ENCODE results near the gene ARHGEF10L. TPM values are rescaled to one million over a fixed set of nuclear protein-coding genes. Genes with fewer than 3 reads are reported as not detected.
A peak's percentile ranks its signal among the peaks of the same experiment; 100 is the strongest.

Gene ARHGEF10L
- total RNA-seq, 1 donor from 2014 or later: 59.9 TPM

DNA sequence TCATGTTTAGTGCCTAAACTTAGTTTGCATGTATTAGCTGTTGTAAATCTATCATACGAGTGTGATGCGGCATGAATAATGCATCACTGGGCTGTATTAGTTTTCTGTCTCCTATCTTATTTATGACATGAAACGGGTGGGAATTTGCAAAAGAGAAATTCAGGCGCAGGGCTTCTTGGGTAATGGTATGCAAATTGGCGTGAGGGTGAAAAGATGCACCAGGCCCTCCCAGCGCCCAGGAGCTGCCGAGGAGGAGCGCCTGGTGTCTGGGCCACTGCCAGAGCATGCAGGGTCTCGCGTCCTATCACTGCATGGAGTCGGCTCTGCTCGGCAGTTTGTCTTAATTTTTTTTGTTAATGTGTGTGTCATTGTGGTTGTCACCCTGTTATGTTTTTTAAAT lies 132.7 kb downstream of the ARHGEF10L start:
- no peak for DNase-seq (ENCODE audit: missing footprints)

DNA sequence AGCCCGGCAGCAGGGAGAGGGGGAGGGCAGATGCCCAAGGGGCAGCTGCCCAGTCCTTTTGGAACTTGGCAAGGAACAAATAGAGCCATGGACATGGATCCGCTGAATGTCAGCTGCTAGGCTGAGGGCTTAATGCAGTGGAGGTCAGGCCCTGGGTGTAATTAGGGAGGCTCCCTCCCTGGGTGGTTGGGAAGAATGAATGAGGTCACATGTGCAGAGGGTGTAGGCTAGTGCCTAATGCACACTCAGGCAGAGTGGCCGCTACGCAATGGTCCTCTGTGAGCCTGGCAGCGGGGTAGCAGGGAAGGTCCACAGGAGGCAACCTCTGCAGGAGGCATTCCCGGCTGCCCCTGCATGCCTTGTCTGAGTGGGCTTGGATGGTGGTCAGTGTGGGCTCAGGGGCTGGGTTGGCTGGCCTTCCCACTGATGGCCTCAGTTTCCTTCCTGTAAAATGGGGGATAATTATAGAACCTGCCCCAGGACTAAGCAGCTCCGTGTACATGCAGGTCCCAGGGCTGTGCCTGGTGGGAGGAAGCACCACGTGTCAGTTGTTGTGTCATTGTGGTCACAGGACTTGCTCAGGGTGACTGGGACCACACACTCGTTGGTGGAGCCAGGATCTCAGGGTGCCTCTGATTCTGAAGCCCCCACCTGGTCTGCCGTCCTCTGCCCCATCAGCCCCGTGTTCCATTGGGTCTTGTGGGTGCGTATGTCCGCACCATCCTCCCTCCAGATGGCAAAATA lies 134.0 kb downstream of the ARHGEF10L start:
- peak; percentile 40 for ATAC-seq
- intact Hi-C loops (cut with DNase I): no loop called here
- DNase-seq (ENCODE audit: missing footprints): peak; percentile 62

More for the DNA sequence above, 132.7 kb downstream of the ARHGEF10L start:
- intact Hi-C loops (cut with DNase I): no loop called here
- no peak for ATAC-seq

DNA sequence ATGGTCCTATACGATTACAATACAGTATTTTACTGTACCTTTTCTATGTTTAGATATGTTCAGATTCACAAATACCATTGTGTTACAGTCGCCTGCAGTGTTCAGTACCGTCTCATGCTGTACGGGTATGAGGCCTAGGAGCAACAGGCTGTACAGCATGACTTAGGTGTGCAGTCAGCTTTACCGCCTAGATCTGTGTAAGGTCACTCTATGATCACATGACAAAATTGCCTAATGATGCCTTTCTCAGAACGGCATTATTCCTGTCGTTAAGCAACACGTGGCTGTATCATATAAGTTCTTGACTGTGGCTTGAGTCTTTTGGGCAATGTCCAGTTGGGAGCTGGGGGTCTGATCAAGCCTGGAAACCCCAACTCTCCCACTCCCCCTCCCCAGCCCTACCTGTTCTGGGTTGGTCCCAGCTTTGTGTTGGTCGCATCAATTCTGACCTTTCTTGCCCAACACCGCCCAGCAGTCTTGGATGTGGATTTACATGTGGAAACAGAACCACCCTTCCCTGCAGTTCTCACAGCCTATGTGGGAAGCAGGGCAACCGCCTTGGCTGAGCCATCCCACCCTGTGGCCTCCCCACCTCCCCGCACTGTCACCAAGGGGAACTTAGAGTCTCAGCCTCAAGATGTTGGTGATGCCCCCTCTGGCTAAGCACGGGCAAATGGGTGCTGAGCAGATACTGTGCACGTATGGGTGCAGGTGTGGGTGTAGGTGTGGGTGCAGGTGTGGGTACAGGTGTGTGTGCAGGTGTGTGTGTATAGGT lies 135.4 kb downstream of the ARHGEF10L start:
- DNase-seq (ENCODE audit: missing footprints): no peak
- no peak for ATAC-seq
- intact Hi-C loops (cut with DNase I): no loop called here

DNA sequence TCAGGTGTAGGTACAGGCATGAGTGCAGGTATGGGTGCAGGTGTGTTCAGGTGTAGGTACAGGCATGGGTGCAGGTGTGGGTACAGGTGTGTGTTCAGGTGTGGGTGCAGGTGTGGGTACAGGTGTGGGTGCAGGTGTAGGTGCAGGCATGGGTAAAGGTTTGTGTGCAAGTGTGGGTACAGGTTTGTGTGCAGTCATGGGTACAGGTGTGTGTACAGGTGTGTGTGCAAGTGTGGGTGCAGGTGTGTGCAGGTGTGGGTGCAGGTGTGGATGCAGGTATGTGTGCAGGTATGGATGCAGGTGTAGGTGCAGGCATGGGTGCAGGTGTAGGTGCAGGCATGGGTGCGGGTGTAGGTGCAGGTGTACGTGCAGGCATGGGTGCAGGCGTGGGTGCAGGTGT lies 136.2 kb downstream of the ARHGEF10L start:
- ATAC-seq (no peak), DNase-seq (ENCODE audit: missing footprints) (no peak)
- intact Hi-C loops (cut with DNase I): no loop called here

DNA sequence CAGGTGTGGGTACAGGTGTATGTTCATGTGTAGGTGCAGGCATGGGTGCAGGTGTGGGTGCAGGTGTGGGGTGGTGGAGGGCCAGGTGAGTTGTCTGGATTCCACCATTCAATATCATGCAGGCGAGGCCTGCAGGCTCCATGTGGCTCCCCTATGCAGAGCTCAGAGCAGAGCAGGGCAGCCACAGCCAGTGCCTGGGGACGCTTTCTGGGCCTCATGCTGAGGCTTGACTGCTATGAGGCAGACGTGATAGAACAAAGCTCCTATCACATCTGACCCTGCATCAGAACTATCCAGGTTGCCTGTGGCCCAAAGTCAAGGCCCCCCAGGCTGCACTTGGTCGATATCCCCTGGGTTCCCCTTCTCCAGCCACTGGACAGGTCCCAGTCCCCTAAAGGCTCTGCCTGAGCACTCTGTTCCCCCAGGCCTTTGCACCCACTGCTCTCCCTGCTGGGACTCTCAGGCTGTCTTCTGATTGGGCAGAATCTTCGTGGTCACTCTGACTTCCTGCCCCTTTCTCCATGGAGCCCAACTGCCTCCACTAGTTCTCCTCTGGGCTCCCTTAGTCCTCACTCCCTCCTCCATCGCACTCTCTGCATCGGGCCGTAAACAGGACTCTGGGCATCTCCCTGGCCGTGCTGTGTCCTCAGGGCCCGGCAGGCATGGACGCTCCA lies 137.0 kb downstream of the ARHGEF10L start:
- ATAC-seq (no peak), DNase-seq (ENCODE audit: missing footprints) (no peak)
- intact Hi-C loops (cut with DNase I): no loop called here

DNA sequence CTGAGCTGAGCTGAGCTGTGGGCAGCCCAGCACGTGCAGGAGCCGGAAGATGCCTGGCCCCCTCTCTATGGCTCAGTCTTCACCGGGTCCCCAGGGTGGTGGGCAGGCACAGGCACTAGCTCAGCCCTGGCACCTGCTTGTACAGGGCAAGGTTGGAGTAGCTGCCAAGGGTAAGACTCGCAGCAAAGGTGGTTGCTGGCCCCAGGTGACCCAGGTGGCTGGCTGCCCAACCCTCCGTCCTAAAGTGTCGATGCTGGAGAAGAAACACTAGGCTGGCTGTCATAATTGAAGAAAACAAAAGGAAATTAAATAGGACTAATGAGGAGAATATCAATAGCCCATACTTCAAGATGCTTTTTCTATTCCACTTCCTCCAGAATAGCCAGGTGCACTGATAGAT lies 138.5 kb downstream of the ARHGEF10L start:
- ATAC-seq (no peak), DNase-seq (ENCODE audit: missing footprints) (no peak)
- intact Hi-C loops (cut with DNase I): no loop called here

DNA sequence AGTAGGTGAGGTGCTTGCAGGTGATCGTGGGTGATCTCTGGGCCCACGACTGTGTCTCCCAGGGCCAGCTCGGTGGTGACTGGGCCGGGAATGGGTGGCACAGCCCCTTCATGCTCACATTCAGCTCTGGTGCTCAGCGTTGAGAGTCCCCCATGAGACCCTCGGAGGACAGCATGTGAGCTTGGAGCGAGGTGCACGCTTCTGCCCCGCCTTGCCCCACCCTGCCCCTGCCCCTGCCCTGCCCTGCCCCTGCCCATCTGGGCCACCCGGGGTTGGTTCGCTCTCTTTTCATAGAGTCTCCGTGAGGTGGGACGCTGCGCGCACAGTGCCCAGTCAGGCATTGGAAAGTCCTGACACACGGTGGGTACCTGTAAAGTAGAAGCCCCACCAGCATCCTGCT lies 140.4 kb downstream of the ARHGEF10L start:
- DNase-seq (ENCODE audit: missing footprints): no peak
- intact Hi-C loops (cut with DNase I): no loop called here
- no peak for ATAC-seq

DNA sequence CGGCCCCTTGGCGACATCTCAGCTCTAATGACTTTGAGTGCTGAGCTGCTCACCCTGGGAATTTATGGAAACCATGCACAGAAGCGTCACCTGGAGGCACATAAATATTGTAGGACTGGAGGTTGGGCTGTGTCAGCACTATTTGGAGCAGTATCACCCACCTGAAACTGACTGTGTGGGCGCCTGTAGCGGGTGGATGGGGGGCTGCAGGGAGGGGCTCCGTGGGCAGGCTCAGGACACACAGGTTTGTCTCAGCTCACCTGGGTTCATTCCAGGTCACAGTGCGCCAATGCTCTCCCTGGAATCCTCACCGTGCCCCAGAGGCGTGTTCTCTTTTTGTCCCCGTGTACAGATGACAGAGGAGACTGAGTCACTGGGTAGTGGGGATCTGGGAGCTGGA lies 140.8 kb downstream of the ARHGEF10L start:
- DNase-seq (ENCODE audit: missing footprints) (no peak), ATAC-seq (no peak)
- intact Hi-C loops (cut with DNase I): no loop called here

DNA sequence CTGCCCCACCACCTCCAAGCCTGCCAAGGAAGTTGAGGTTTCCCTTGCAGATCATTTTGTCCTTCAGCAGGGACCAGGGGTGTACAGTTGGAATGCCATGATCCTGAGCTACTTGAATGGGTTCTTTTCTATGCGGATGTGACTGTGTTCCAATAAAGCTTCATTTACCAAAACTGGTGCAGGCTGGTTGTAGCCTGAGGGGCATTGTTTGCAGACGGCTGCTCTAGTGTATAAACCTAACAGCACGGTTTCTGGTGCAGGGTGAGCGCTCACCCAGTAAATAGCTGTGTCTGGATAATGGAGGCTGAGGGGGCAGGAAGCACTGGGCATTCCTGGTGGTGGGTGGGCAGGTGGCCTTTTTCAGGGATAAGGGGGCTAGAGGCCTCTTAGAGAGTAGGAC lies 142.9 kb downstream of the ARHGEF10L start:
- DNase-seq (ENCODE audit: missing footprints) (no peak), ATAC-seq (no peak)
- intact Hi-C loops (cut with DNase I): no loop called here

DNA sequence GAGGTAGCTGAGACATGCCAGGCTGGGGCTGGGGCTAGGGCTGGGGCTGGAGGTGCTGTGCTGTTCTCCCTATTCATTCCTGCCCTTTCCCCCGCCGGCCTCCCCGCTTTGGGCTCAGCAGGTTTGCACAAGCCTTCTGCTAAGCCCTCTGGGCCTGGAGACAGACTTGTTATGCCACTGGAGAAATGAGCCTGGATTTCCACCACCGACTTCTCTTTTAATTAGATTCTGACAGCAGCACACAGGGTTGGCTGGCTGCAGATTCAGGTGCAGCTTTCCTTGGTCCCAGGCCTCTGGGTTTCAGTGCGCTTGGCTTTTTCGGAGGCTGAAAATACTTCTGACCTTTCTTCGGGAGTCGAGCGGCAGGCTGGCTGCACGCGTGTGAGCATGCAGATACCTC lies 144.1 kb downstream of the ARHGEF10L start:
- intact Hi-C loops (cut with DNase I): no loop called here
- ATAC-seq (no peak), DNase-seq (ENCODE audit: missing footprints) (no peak)

DNA sequence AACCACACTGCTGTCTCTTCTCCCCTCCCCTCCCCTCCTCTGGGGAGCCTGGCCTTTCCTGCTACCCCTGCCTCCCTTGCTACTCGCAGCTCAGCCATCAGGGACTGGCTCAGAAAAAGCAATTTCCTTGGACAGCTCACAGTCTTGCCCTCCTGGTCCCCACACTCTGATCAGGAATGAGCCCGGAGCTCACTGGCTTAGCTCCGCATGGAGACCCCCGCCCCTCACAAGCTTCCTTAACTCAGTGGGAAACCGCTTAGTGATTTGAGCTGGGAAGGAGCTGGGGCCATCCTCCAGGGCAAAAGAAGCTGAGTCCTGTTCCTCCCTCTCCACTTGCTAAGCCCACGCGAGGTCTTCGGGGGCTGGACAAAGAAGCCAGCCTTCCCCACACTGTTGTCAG lies 145.3 kb downstream of the ARHGEF10L start:
- DNase-seq (ENCODE audit: missing footprints) (no peak), ATAC-seq (no peak)
- intact Hi-C loops (cut with DNase I): no loop called here

DNA sequence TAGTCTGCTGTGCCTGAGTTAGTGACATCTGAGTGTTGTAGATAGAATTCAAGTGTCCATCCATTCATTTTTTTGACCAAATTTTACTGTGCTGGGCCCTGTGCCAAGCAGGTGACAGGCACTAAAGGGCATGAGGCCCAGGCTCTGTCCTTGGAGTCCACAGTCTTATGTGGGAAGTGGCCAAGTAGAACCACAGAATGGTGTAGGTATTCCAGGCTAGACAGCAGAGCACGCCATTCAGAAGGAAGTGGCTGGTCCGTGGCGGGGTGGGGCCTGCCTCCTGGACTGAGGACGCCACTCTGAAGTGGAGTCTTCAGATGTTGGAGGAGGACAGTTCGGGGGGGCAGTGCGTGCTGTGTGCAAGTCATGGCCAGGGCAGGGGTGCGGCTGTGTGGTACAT lies 146.8 kb downstream of the ARHGEF10L start:
- no peak for ATAC-seq
- intact Hi-C loops (cut with DNase I): no loop called here
- DNase-seq (ENCODE audit: missing footprints): no peak

DNA sequence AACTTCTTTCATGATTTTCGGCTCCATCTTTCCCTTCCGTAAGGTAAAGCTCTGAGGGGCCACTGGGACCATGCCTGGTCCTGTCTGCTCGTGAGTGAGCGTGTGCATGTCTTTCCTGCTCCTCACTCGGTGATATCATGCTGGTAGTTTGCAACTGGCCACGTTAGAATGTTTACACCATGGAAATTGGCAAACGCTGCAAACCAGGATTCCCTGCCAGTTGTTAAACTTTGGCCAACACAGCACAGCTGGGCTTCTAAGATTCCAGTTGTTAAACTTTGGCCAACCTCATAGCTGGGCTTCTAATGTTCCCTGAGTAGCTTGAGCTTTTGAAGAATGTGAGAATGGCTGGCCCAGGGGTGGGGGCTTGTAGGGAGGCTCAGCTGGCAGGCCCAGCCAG lies 147.6 kb downstream of the ARHGEF10L start:
- ATAC-seq: no peak
- intact Hi-C loops (cut with DNase I): no loop called here
- DNase-seq (ENCODE audit: missing footprints): no peak

DNA sequence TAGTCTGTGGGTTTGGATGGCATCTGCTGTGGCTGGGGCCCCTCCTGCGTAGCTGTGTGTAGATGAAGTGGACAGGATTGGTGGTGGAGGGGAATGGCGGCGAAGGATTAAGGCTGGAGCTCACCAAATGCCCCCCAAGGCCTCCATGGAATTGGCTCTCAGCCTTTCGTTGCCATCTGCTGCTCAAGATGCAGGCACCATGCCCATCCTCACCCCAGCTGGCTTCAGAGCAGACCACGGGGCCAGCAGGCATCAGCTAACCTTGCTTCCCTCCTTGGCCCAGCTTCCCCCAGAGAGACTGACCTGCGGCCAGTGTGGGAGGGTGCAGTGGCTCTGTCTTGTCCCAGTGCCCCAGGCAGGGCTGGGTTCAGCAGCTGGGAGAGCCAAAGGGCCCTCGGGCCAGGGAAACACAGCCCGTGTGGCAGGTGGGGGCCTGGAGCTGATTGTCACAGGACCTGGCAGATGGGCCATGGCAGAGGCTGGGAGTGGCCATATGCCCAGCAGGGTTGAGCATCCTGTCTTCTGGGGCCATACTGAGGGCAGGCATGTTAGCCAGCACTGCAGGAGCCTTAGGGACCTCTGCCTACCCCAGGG lies 148.8 kb downstream of the ARHGEF10L start:
- ATAC-seq (no peak), DNase-seq (ENCODE audit: missing footprints) (no peak)
- intact Hi-C loops (cut with DNase I): no loop called here

DNA sequence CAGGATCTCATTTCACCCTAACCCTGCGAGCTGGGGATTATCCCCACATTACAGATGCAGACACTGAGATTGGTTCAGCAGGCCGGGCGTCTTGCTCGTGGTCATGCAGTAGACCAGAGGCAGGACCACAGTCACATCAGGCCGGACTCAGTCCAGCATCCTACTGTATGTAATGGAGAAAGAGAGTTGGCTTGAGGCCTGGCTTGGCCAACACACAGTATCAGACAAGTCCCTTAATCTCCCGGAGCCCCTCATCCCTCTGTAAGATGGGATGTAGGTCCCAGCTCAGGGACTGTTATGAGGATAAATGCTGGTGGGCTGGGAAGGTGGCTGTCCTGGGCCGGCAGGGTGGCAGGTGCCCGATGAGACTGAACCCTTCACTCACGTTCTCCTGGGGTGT lies 149.5 kb downstream of the ARHGEF10L start:
- ATAC-seq (no peak), DNase-seq (ENCODE audit: missing footprints) (no peak)
- intact Hi-C loops (cut with DNase I): no loop called here

DNA sequence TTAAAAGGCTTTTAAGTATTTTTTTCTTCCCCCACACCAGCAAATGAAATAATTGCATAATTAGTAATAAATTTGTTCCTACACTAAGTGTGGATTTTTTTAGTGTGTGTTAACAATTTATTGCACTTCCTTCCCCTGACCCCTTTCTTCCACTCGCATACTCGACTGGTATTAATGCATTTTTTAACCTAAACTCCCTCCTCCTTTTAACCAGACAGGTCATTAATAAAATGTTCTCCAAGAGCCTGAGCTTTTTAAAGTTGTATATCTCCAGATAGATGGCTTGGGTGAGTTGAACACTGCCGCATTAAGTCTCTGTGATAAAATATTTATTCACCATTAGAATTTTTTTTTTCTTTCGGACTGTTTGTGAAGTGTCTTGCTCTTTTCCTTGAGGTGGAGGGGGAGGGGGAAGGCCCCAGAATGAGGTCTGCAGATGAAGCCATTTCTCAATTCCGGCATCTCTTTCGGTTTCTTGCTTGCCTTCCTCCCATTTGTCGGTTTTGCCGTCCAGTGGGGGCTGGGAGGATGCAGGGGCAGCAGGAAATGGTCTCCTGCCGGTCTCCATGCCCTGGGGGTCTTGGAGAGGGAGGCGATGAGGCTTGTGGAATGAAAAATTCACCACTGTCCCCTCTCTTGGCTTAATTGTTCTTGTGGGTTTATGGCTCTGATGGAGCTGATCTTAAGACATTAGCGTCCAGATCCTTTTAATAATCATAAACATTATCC lies 151.6 kb downstream of the ARHGEF10L start:
- ATAC-seq (no peak), DNase-seq (ENCODE audit: missing footprints) (no peak)
- intact Hi-C loops (cut with DNase I): no loop called here

DNA sequence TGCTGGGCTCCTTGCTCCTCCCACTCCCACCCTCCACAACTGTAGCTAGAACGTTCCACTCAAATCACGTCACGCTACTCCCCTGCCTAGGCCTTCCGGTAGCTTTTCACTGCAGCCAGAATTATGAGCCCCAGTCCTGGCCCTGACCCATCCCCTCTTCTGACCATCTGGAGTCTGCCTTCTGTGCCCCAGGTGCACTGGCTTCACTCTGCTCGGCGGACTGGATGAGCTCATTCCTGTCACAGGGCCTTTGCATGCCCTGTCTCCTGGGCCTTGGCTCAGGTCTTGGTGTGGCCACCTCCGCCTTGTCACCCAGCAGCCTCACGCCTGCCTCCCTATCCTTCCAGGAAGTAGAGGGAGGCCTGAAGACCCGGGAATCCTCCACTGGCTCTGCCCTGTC lies 153.1 kb downstream of the ARHGEF10L start:
- ATAC-seq: no peak
- DNase-seq (ENCODE audit: missing footprints): no peak
- intact Hi-C loops (cut with DNase I): no loop called here

DNA sequence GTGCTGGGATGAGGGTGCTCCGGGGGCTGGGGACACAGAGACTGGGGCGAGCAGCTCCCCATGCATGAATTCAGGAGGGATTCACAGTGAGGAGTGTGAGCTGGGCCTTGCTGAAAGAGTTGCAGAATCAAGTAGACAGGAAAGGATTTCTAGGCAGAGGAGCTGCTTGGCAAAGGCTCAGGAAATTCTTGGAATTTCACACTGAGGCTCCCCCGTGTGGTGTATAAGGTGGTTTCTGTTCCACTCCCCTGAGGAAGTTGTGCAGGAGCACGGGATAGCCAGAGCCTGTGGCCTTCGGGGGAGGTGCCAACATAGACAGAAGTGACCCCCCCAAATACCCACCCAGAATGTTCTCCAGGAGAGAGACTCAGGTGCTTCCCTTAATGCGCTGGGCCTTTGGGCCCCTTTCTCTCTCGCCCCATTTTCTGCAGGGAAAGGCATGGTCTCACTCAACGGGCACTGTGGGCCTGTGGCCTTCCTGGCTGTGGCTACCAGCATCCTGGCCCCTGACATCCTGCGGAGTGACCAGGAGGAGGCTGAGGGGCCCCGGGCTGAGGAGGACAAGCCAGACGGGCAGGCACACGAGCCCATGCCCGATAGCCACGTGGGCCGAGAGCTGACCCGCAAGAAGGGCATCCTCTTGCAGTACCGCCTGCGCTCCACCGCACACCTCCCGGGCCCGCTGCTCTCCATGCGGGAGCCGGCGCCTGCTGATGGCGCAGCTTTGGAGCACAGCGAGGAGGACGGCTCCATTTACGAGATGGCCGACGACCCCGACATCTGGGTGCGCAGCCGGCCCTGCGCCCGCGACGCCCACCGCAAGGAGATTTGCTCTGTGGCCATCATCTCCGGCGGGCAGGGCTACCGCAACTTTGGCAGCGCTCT lies 157.2 kb downstream of the ARHGEF10L start:
- ATAC-seq: peak; percentile 13

More for the DNA sequence above, 157.2 kb downstream of the ARHGEF10L start:
- DNase-seq (ENCODE audit: missing footprints): no peak
- intact Hi-C loops (cut with DNase I): no loop called here
